Stomach (tissue), 4 donors: ENCODE results near the gene SEMA4C.

Source experiments
- POLR2A ChIP-seq, 4 donors: fragments of 450-650 bp; IDR thresholded peaks; one replicate each; pipeline ENCODE4 v1.6.1; 2016; ENCODE audit warnings: antibody characterized with exemption in 4 of 4, control low read depth in 2 of 4, mild to moderate bottlenecking in 1 of 4, moderate library complexity in 1 of 4
- POLR2AphosphoS5 ChIP-seq, 3 donors: sonication (generic); formaldehyde crosslinking; IDR thresholded peaks; one replicate each; pipeline ENCODE4 v1.6.1; 2016; ENCODE audit warnings: antibody characterized with exemption in 3 of 3
- TF ChIP-seq, protein P1 (sequence below), 7 experiments: fragments of 450-650 bp in 4 of 7; fragments of 200-600 bp in 3 of 7; sonication (generic) in 3 of 7; IDR thresholded peaks; one replicate each; pipeline ENCODE4 v1.5.1; 2016 to 2019; ENCODE audit warnings: antibody characterized with exemption in 7 of 7, control low read depth in 2 of 7, mild to moderate bottlenecking in 1 of 7

- TF ChIP-seq, protein P1, sequence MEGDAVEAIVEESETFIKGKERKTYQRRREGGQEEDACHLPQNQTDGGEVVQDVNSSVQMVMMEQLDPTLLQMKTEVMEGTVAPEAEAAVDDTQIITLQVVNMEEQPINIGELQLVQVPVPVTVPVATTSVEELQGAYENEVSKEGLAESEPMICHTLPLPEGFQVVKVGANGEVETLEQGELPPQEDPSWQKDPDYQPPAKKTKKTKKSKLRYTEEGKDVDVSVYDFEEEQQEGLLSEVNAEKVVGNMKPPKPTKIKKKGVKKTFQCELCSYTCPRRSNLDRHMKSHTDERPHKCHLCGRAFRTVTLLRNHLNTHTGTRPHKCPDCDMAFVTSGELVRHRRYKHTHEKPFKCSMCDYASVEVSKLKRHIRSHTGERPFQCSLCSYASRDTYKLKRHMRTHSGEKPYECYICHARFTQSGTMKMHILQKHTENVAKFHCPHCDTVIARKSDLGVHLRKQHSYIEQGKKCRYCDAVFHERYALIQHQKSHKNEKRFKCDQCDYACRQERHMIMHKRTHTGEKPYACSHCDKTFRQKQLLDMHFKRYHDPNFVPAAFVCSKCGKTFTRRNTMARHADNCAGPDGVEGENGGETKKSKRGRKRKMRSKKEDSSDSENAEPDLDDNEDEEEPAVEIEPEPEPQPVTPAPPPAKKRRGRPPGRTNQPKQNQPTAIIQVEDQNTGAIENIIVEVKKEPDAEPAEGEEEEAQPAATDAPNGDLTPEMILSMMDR (IDR thresholded peaks at IDR 0.05) = no peak
- TF ChIP-seq POLR2A (IDR thresholded peaks at IDR 0.05) = no peak
- TF ChIP-seq POLR2AphosphoS5 (IDR thresholded peaks at IDR 0.05) = no peak
These were observed 39.8 kb downstream of the SEMA4C start for GRCh38 chr2:96830044-96830562.
